Hepatocyte (in vitro differentiated cells): Measurements from ENCODE around the gene IFIT3. TPM values are rescaled to one million over a fixed set of nuclear protein-coding genes. Genes with fewer than 3 reads are reported as not detected.

Experiments
- DNase-seq: peaks from one replicate; pipeline ENCODE4 v3.0.0-alpha.2; 2016; ENCODE audit warnings: low spot score
- H2AFZ ChIP-seq: fragments of 200-600 bp; sonication (generic); 2 replicates; pipeline ENCODE4 v1.6.0; 2016; ENCODE audit warnings: antibody characterized with exemption, mild to moderate bottlenecking
- H3K27ac ChIP-seq: fragments of 200-600 bp; sonication (generic); 2 replicates; pipeline ENCODE4 v1.5.1; 2016; ENCODE audit warnings: mild to moderate bottlenecking
- H3K27me3 ChIP-seq: fragments of 200-600 bp; sonication (generic); 2 replicates; pipeline ENCODE4 v1.6.1; 2016
- H3K36me3 ChIP-seq: fragments of 200-600 bp; sonication (generic); replicated peaks from 2 replicates; pipeline ENCODE4 v1.5.1; 2016; ENCODE audit warnings: low read depth; ENCODE audit not compliant: insufficient read depth
- H3K4me1 ChIP-seq: fragments of 200-600 bp; sonication (generic); 2 replicates; pipeline ENCODE4 v1.5.1; 2016; ENCODE audit warnings: mild to moderate bottlenecking, moderate library complexity; ENCODE audit not compliant: insufficient read depth
- H3K4me2 ChIP-seq: fragments of 200-600 bp; sonication (generic); 2 replicates; pipeline ENCODE4 v1.6.0; 2016
- H3K4me3 ChIP-seq: fragments of 200-600 bp; sonication (generic); 2 replicates; pipeline ENCODE4 v1.5.1; 2016; ENCODE audit warnings: mild to moderate bottlenecking
- H3K79me2 ChIP-seq: fragments of 200-600 bp; sonication (generic); 2 replicates; pipeline ENCODE4 v1.6.0; 2017; ENCODE audit warnings: mild to moderate bottlenecking
- H3K9me2 ChIP-seq: fragments of 200-600 bp; sonication (generic); replicated peaks from 2 replicates; pipeline ENCODE4 v1.6.0; 2017; ENCODE audit warnings: mild to moderate bottlenecking; ENCODE audit not compliant: insufficient read depth
- H3K9me3 ChIP-seq: fragments of 200-600 bp; sonication (generic); 2 replicates; pipeline ENCODE4 v1.5.1; 2016; ENCODE audit warnings: low read depth, mild to moderate bottlenecking
- H4K20me1 ChIP-seq: fragments of 200-600 bp; sonication (generic); 2 replicates; pipeline ENCODE4 v1.6.0; 2016; ENCODE audit warnings: mild to moderate bottlenecking; ENCODE audit not compliant: insufficient read depth, poor library complexity, severe bottlenecking
- EZH2 ChIP-seq: fragments of 200-600 bp; sonication (generic); IDR thresholded peaks from 2 replicates; pipeline ENCODE4 v1.6.1; 2016; ENCODE audit warnings: antibody characterized with exemption, mild to moderate bottlenecking, borderline replicate concordance
- EZH2phosphoT487 ChIP-seq: fragments of 200-600 bp; sonication (generic); IDR thresholded peaks from one replicate; pipeline ENCODE4 v1.6.1; 2018; ENCODE audit warnings: antibody characterized with exemption, mild to moderate bottlenecking, low read depth, moderate library complexity; ENCODE audit not compliant: unreplicated experiment, severe bottlenecking
- WGBS: methylation state at CpG from one replicate; pipeline ENCODE4 v1.1.6; 2016; ENCODE audit warnings: low lambda C conversion rate; ENCODE audit errors: missing lambda C conversion rate; 5-methylcytosine and 5-hydroxymethylcytosine counted together
- polyA plus RNA-seq: library from polyadenylated mRNA; unstranded; fragments of >200 nt; fragmentation: Nextera tagmentation; extraction: Ambion mirVana; gene quantifications from 2 replicates; pipeline ENCODE4 v1.2.1, GENCODE V29; 2016
- total RNA-seq: library from RNA; depleted of rRNA; stranded (reverse); fragments of >200 nt; gene quantifications from 2 replicates; pipeline ENCODE4 v1.2.3, GENCODE V29; 2014
- TF ChIP-seq, protein P1 (sequence below): fragments of 200-600 bp; sonication (generic); IDR thresholded peaks from 2 replicates; pipeline ENCODE4 v1.5.1; 2016; ENCODE audit warnings: antibody characterized with exemption, mild to moderate bottlenecking; ENCODE audit not compliant: poor library complexity

The IFIT3 gene
- total and polyA plus RNA-seq, 2 experiments from 2014 or later: 8.6 to 10.8 TPM

DNA sequence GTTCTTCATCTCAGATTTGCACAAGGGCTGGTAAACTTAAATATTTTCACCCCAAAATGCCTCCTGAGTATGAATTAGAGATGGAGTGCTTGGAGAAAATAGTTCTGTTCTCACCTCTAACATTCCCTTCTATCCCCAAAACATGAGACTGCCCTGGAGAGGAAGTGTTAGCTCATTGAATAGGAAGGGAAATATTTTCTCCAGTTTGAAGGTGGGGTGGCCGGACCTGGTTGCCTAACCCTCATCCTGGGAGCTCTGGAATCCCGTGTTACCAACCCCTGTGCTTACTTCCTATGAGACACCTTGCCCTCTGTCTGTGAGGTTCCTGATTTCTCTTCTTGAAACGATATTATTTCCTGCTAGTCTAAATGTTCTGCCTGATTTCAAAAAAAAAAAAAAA lies 25.2 kb upstream of the IFIT3 start:
- H3K9me2 ChIP-seq: no peaks in the 10 kb centered on the region
- H3K36me3 ChIP-seq: no peaks in the 10 kb centered on the region
- TF ChIP-seq EZH2phosphoT487 (no peak), EZH2 (no peak)
- TF ChIP-seq, protein P1, sequence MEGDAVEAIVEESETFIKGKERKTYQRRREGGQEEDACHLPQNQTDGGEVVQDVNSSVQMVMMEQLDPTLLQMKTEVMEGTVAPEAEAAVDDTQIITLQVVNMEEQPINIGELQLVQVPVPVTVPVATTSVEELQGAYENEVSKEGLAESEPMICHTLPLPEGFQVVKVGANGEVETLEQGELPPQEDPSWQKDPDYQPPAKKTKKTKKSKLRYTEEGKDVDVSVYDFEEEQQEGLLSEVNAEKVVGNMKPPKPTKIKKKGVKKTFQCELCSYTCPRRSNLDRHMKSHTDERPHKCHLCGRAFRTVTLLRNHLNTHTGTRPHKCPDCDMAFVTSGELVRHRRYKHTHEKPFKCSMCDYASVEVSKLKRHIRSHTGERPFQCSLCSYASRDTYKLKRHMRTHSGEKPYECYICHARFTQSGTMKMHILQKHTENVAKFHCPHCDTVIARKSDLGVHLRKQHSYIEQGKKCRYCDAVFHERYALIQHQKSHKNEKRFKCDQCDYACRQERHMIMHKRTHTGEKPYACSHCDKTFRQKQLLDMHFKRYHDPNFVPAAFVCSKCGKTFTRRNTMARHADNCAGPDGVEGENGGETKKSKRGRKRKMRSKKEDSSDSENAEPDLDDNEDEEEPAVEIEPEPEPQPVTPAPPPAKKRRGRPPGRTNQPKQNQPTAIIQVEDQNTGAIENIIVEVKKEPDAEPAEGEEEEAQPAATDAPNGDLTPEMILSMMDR: no peak
- peak overlapping the region; percentile 81 for H3K27ac ChIP-seq
- peaks cover 5% of the 10 kb centered on the region for H3K4me1 ChIP-seq
- H2AFZ ChIP-seq: peak overlapping the region; percentile 38
- H4K20me1 ChIP-seq: no peaks in the 10 kb centered on the region
- 77% methylated on average over 3 of the region's 3 CpGs for WGBS
- H3K79me2 ChIP-seq: no peaks in the 10 kb centered on the region
- no peaks in the 10 kb centered on the region for H3K9me3 ChIP-seq
- DNase-seq: no peak
- H3K4me2 ChIP-seq: peak overlapping the region; percentile 72
- no peak overlapping the region for H3K4me3 ChIP-seq
- no peaks in the 10 kb centered on the region for H3K27me3 ChIP-seq

DNA sequence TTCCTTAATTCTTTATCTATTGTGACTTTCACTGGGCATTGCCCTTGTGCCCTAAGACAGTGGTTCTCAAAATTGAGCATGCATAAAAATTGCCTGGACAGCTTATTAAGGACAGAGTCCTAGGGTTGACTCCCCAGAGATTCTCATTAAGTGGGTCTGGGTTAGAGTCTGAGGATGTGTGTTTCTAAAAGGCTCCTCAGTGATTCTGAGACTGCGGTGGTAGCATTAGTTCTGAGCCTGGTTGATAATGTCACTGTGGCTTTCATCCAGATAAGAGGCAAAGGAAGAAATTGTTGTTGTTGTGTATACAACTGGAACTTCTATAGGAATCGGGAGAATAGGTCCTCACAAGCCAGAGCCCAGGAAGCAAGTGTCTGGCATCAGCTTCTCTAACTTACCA lies 24.6 kb upstream of the IFIT3 start:
- Histone ChIP-seq H4K20me1 (no peaks in the 10 kb centered on the region), H3K4me3 (no peak overlapping the region), H3K27ac (peak overlapping the region; percentile 81), H3K27me3 (no peaks in the 10 kb centered on the region), H3K36me3 (no peaks in the 10 kb centered on the region), H3K9me2 (no peaks in the 10 kb centered on the region), H3K9me3 (no peaks in the 10 kb centered on the region), H3K4me1 (peaks cover 5% of the 10 kb centered on the region), H2AFZ (no peak overlapping the region), H3K79me2 (no peaks in the 10 kb centered on the region), H3K4me2 (peak overlapping the region; percentile 72)
- 96% methylated on average over 2 of the region's 2 CpGs for WGBS
- TF ChIP-seq, protein P1: no peak
- no peak for TF ChIP-seq EZH2phosphoT487
- TF ChIP-seq EZH2: no peak
- no peak for DNase-seq

DNA sequence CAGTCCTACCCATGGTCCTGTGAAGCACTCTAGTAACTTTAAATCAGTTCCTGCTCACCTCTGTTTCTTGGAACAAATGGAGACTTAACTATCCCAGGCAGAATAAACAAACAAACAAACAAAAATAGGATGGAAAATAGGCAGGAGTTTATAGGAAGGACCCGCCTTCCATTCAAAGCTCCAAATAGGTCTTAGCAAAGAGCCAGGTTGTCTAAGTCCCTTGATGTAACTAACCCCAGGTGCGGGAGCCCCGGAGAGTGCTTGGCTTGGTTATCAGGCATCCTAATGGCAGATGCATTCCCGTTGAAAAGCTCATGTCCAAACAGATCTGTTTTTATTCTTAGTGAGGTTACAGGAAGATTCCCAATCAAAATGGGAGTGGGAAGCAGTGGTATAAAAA lies 23.8 kb upstream of the IFIT3 start:
- Histone ChIP-seq H3K79me2 (no peaks in the 10 kb centered on the region), H3K4me1 (peaks cover 5% of the 10 kb centered on the region), H2AFZ (no peak overlapping the region), H3K9me2 (no peaks in the 10 kb centered on the region), H3K9me3 (no peaks in the 10 kb centered on the region), H3K27ac (no peak overlapping the region), H3K4me2 (no peak overlapping the region), H3K36me3 (no peaks in the 10 kb centered on the region), H3K4me3 (no peak overlapping the region), H3K27me3 (no peaks in the 10 kb centered on the region), H4K20me1 (no peaks in the 10 kb centered on the region)
- no peak for DNase-seq
- 81% methylated on average over 4 of the region's 4 CpGs for WGBS
- TF ChIP-seq EZH2 (no peak), EZH2phosphoT487 (no peak)
- TF ChIP-seq, protein P1: no peak

GRCh38 chr10:89304446-89304845 lies 23.4 kb upstream of the IFIT3 start:
- H3K9me2 ChIP-seq: no peaks in the 10 kb centered on the region
- TF ChIP-seq, protein P1: no peak
- TF ChIP-seq EZH2phosphoT487: no peak
- TF ChIP-seq EZH2: no peak
- no peaks in the 10 kb centered on the region for H3K27me3 ChIP-seq
- H3K36me3 ChIP-seq: no peaks in the 10 kb centered on the region
- no peaks in the 10 kb centered on the region for H3K9me3 ChIP-seq
- H2AFZ ChIP-seq: no peak overlapping the region
- no peaks in the 10 kb centered on the region for H4K20me1 ChIP-seq
- H3K27ac ChIP-seq: no peak overlapping the region
- 86% methylated on average over 2 of the region's 2 CpGs for WGBS
- no peaks in the 10 kb centered on the region for H3K79me2 ChIP-seq
- peaks cover 5% of the 10 kb centered on the region for H3K4me1 ChIP-seq
- no peak overlapping the region for H3K4me2 ChIP-seq
- DNase-seq: no peak
- no peak overlapping the region for H3K4me3 ChIP-seq
